SK-N-SH (cell line): ENCODE measurements around the gene TNFRSF18. TPM values are rescaled to one million over a fixed set of nuclear protein-coding genes. Genes with fewer than 3 reads are reported as not detected.

Experiments
- CTCF ChIA-PET: fragments of 300-600, 350-600 bp; formaldehyde crosslinking; extraction: SDS; loops from one replicate; lab custom pipeline; 2021; lab: Yijun Ruan, JAX
- POLR2A ChIA-PET: fragments of 350-600 bp; sonication (Branson Sonifier 250); formaldehyde crosslinking; extraction: SDS; loops from one replicate; lab custom pipeline; 2020; ENCODE audit warnings: antibody characterized with exemption, inconsistent platforms; lab: Yijun Ruan, JAX
- DNase-seq: peaks from one replicate; pipeline ENCODE4 v3.0.0; 2012
- H2AFZ ChIP-seq: fragments of 200-600 bp; sonication (generic); 2 replicates; pipeline ENCODE4 v1.8.1; 2016; ENCODE audit warnings: antibody characterized with exemption, mild to moderate bottlenecking, low read depth
- H3F3A ChIP-seq: fragments of 200-600 bp; sonication (generic); replicated peaks from 2 replicates; pipeline ENCODE3; 2016; ENCODE audit warnings: antibody characterized with exemption, mild to moderate bottlenecking; ENCODE audit not compliant: insufficient read depth
- H3K27ac ChIP-seq, 2 experiments: fragments of 200-500 bp in 1 of 2; fragments of 200-600 bp in 1 of 2; sonication (Bioruptor generic) in 1 of 2; sonication (generic), shearing (Covaris generic) in 1 of 2; 2 replicates each; pipeline versions ENCODE4 v1.5.1 to v1.6.1; 2014 to 2016; ENCODE audit warnings: low read depth in 2 of 2, inconsistent platforms in 1 of 2, low read length in 1 of 2, mild to moderate bottlenecking in 1 of 2, mixed read lengths in 1 of 2
- H3K27me3 ChIP-seq: fragments of 200-600 bp; sonication (generic), shearing (Covaris generic); 2 replicates; pipeline ENCODE4 v1.6.1; 2016; ENCODE audit warnings: mixed run types; ENCODE audit not compliant: insufficient read depth
- H3K36me3 ChIP-seq, 2 experiments: fragments of 200-500 bp in 1 of 2; fragments of 200-600 bp in 1 of 2; sonication (Bioruptor generic) in 1 of 2; sonication (generic) in 1 of 2; replicated peaks in 1 of 2; 2 replicates each; pipeline versions ENCODE3 to v1.5.1; 2014 to 2016; ENCODE audit warnings: low read length in 1 of 2, mild to moderate bottlenecking in 1 of 2; ENCODE audit not compliant: insufficient read depth in 2 of 2, control insufficient read depth in 1 of 2
- H3K4me1 ChIP-seq, 2 experiments: fragments of 200-500 bp in 1 of 2; fragments of 200-600 bp in 1 of 2; sonication (Bioruptor generic) in 1 of 2; sonication (generic), shearing (Covaris generic) in 1 of 2; 2 replicates each; pipeline versions ENCODE4 v1.5.1 to v1.6.1; 2014 to 2016; ENCODE audit warnings: low read depth in 1 of 2, low read length in 1 of 2, mixed run types in 1 of 2; ENCODE audit not compliant: insufficient read depth in 2 of 2, control insufficient read depth in 1 of 2
- H3K4me2 ChIP-seq: fragments of 200-600 bp; sonication (generic), shearing (Covaris generic); 2 replicates; pipeline ENCODE4 v1.6.1; 2017; ENCODE audit warnings: mixed run types
- H3K4me3 ChIP-seq, 2 experiments: fragments of 200-500 bp in 1 of 2; fragments of 200-600 bp in 1 of 2; sonication (Bioruptor generic) in 1 of 2; sonication (generic), shearing (Covaris generic) in 1 of 2; 2 replicates each; pipeline versions ENCODE4 v1.5.1 to v1.8.1; 2014 to 2016; ENCODE audit warnings: low read depth in 2 of 2, inconsistent platforms in 1 of 2, low read length in 1 of 2, mild to moderate bottlenecking in 1 of 2, mixed read lengths in 1 of 2, moderate library complexity in 1 of 2
- H3K79me2 ChIP-seq: fragments of 200-600 bp; sonication (generic); 2 replicates; pipeline ENCODE4 v1.8.1; 2017; ENCODE audit warnings: mild to moderate bottlenecking; ENCODE audit not compliant: insufficient read depth
- H3K9ac ChIP-seq: fragments of 200-600 bp; sonication (generic); 2 replicates; pipeline ENCODE4 v1.6.1; 2017; ENCODE audit warnings: mixed run types
- H3K9me2 ChIP-seq: fragments of 200-600 bp; sonication (generic); 2 replicates; pipeline ENCODE4 v1.6.1; 2017; ENCODE audit warnings: mixed run types
- H3K9me3 ChIP-seq: fragments of 200-600 bp; sonication (generic); 2 replicates; pipeline ENCODE4 v1.6.1; 2017; ENCODE audit warnings: mixed run types, mild to moderate bottlenecking, moderate library complexity
- H4K20me1 ChIP-seq: fragments of 200-600 bp; sonication (generic); 2 replicates; pipeline ENCODE4 v1.6.1; 2017; ENCODE audit warnings: mild to moderate bottlenecking, mixed run types; ENCODE audit not compliant: insufficient read depth
- CHD2 ChIP-seq: fragments of 150-350 bp; IDR thresholded peaks from 2 replicates; pipeline ENCODE4 v1.6.1; 2018; ENCODE audit warnings: low read length; ENCODE audit not compliant: partially characterized antibody
- FOXM1 ChIP-seq: IDR thresholded peaks from 2 replicates; pipeline ENCODE4 v1.4.0; 2012; ENCODE audit warnings: low read depth, mild to moderate bottlenecking
- GATA2 ChIP-seq: sonication (generic); formaldehyde crosslinking; IDR thresholded peaks from 2 replicates; pipeline ENCODE4 v1.5.0; 2020; ENCODE audit warnings: mild to moderate bottlenecking, missing genetic modification reagents
- RAD21 ChIP-seq: IDR thresholded peaks from 2 replicates; pipeline ENCODE4 v1.6.1; 2012; ENCODE audit warnings: mild to moderate bottlenecking, low read length
- whole genome bisulfite sequencing: methylation state at CpG from one replicate; pipeline ENCODE4 v1.1.6; 2017; ENCODE audit warnings: low lambda C conversion rate; 5-methylcytosine and 5-hydroxymethylcytosine counted together
- polyA plus RNA-seq, 3 experiments: library from polyadenylated mRNA; depleted of rRNA; stranded (reverse); fragments of >200 nt; gene quantifications; 2 replicates each; pipeline ENCODE4 v1.2.3, GENCODE V29; 2012
- TF ChIP-seq, protein P1 (sequence below): IDR thresholded peaks from 2 replicates; pipeline ENCODE4 v1.4.0; 2012; ENCODE audit warnings: low read depth, borderline replicate concordance
- TF ChIP-seq, protein P2 (sequence below): IDR thresholded peaks from 2 replicates; pipeline ENCODE4 v1.6.1; 2012; ENCODE audit warnings: mild to moderate bottlenecking, low read depth, low read length, moderate library complexity

Gene TNFRSF18
- polyA plus RNA-seq, 1 of the 3 experiments (the other 2 are of a cell fraction) = 0.05 TPM

DNA sequence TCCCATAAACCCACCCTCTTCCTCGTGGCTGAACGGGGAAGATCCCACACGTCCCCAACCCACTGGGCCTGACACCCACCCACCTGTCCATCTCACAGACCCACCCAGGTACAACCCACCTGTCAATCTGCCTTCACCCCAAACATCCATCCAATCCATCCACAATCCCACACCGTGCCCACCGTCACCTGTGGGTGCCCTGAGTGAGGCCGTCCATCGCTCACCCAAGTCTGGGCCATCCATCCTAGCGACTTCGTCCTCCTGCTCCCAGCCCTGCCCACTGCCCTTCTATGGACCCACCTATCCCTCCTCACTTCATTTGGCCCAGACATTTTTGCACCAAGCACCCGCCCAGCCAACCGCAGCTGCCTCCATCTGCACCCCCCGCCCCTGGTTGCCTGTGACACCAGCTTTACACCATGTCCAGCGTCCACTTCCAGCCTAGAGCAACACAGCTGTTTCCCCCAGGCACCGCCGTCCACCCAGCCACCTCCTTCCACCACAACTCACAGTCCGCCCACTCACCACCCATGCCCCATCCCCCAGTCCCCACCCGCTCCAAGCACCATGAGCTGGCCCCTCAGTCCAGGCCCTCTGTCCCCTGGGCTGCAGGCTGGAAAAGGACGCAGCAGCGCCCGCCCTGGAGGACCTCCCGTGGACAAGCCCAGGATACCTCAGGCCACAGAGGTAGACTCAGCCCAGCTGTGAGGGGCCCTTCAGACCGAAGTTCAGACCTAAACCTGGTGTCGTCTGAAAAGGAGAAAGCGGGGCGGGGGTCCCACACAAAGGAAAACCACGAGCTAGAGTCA lies 25.1 kb downstream of the TNFRSF18 start (continued):
- TF ChIP-seq, protein P1, sequence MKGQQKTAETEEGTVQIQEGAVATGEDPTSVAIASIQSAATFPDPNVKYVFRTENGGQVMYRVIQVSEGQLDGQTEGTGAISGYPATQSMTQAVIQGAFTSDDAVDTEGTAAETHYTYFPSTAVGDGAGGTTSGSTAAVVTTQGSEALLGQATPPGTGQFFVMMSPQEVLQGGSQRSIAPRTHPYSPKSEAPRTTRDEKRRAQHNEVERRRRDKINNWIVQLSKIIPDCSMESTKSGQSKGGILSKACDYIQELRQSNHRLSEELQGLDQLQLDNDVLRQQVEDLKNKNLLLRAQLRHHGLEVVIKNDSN = no peak

DNA sequence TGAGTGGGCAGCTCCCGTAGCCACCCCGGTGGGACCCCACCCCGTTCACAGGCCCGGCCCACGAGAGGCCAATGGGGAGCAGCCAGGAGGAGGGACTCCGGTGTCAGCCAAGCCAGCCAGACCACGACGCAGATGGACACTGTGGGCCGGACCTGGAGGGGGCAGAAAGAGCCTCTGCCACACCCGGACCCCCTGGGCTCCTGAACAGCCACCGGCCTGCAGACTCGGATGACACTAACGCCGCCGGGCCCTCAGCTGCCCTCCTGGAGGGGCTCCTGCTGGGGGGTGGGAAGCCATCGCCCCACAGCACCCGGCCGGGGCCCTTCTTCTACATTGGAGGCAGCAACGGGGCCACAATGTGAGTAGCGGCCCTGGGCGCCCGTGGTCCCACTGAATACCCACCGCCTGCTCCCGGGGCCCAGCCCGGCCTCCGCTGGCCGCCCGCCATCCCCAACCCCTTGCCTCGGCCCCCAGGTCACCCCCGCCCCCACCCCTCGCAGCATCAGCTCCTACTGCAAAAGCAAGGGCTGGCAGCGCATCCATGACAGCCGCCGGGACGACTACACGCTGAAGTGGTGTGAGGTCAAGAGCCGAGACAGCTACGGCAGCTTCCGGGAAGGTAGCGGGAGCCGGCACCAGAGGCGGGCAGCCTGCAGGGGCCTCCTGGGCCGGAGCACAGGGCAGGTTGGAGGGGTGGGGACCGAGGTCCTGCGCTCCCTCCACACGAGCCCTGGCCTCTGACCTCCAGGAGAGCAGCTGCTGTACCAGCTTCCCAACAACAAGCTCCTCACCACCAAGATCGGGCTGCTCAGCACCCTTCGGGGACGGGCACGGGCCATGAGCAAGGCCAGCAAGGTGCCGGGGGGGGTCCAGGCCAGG lies 26.2 kb downstream of the TNFRSF18 start:
- Histone ChIP-seq H3K4me3 (no peak overlapping the region), H3K27me3 (no peaks in the 10 kb centered on the region)
- no peak for TF ChIP-seq RAD21
- TF ChIP-seq, protein P2, sequence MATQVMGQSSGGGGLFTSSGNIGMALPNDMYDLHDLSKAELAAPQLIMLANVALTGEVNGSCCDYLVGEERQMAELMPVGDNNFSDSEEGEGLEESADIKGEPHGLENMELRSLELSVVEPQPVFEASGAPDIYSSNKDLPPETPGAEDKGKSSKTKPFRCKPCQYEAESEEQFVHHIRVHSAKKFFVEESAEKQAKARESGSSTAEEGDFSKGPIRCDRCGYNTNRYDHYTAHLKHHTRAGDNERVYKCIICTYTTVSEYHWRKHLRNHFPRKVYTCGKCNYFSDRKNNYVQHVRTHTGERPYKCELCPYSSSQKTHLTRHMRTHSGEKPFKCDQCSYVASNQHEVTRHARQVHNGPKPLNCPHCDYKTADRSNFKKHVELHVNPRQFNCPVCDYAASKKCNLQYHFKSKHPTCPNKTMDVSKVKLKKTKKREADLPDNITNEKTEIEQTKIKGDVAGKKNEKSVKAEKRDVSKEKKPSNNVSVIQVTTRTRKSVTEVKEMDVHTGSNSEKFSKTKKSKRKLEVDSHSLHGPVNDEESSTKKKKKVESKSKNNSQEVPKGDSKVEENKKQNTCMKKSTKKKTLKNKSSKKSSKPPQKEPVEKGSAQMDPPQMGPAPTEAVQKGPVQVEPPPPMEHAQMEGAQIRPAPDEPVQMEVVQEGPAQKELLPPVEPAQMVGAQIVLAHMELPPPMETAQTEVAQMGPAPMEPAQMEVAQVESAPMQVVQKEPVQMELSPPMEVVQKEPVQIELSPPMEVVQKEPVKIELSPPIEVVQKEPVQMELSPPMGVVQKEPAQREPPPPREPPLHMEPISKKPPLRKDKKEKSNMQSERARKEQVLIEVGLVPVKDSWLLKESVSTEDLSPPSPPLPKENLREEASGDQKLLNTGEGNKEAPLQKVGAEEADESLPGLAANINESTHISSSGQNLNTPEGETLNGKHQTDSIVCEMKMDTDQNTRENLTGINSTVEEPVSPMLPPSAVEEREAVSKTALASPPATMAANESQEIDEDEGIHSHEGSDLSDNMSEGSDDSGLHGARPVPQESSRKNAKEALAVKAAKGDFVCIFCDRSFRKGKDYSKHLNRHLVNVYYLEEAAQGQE = no peak
- TF ChIP-seq, protein P1 = no peak
- no peak for TF ChIP-seq FOXM1
- TF ChIP-seq GATA2 (CRISPR knock-in tag) = no peak
- TF ChIP-seq CHD2 = no peak
- TF ChIP-seq, all 33 proteins: peak for 0
- ChIA-PET CTCF (interaction anchor here (0.6 kb wide), 1 partner anchor 219 kb away, joined by 3 read pairs; the partner anchor contains the start of gene CCNL2), POLR2A (no interaction called here)
- Histone ChIP-seq H3K4me2 (no peak overlapping the region), H3K4me1 (no peaks in the 10 kb centered on the region), H3K9me2 (no peaks in the 10 kb centered on the region), H2AFZ (no peak overlapping the region), H3K27ac (no peak overlapping the region), H3F3A (no peaks in the 10 kb centered on the region), H3K36me3 (no peaks in the 10 kb centered on the region), H4K20me1 (no peaks in the 10 kb centered on the region), H3K9me3 (no peaks in the 10 kb centered on the region), H3K9ac (no peak overlapping the region), H3K79me2 (no peaks in the 10 kb centered on the region)
- 61% methylated on average over 8 of the region's 51 CpGs for WGBS
- peak; percentile 37 for DNase-seq
